Measurements from ENCODE around the gene FAM110A.

DNA sequence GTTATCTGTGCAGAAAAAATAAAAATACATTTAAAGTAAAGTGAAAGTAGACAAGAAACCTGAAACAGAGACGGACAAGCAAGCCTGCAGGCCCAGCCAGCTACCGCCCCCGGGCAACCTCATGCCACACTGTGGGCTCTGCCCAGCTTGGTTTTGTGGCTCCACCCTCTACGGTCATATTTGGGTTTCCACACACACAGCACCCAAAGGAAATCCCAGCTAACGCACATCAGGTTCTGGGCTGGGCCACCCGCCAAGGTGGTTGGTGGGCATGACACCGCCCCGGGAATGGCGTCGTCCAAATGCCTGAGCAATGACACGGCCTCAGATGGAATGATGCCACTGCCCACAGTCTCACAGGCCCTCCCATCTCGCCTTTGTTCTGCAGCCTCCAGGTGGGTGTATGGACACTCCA, 22.9 kb downstream of the FAM110A start:
- TF ChIP-seq POLR2A (IDR thresholded peaks at IDR 0.05; ENCODE audit: extremely low read depth, insufficient read length) (no peak), MYC (IDR thresholded peaks at IDR 0.05; ENCODE audit: low read depth, low read length) (no peak)
- TF ChIP-seq, protein P1, sequence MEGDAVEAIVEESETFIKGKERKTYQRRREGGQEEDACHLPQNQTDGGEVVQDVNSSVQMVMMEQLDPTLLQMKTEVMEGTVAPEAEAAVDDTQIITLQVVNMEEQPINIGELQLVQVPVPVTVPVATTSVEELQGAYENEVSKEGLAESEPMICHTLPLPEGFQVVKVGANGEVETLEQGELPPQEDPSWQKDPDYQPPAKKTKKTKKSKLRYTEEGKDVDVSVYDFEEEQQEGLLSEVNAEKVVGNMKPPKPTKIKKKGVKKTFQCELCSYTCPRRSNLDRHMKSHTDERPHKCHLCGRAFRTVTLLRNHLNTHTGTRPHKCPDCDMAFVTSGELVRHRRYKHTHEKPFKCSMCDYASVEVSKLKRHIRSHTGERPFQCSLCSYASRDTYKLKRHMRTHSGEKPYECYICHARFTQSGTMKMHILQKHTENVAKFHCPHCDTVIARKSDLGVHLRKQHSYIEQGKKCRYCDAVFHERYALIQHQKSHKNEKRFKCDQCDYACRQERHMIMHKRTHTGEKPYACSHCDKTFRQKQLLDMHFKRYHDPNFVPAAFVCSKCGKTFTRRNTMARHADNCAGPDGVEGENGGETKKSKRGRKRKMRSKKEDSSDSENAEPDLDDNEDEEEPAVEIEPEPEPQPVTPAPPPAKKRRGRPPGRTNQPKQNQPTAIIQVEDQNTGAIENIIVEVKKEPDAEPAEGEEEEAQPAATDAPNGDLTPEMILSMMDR (IDR thresholded peaks at IDR 0.05; ENCODE audit: low read depth, low read length) = no peak
- TF ChIP-seq, protein P2, sequence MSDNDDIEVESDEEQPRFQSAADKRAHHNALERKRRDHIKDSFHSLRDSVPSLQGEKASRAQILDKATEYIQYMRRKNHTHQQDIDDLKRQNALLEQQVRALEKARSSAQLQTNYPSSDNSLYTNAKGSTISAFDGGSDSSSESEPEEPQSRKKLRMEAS (IDR thresholded peaks at IDR 0.05; ENCODE audit: low read depth, low read length) = no peak

Data from NB4 (cell line).